GM12872 (cell line): Measurements from ENCODE around the gene MYO5B.

Experiments
- TF ChIP-seq, protein P1 (sequence below): IDR thresholded peaks from 3 replicates; pipeline ENCODE4 v1.5.1; 2011; ENCODE audit warnings: low read depth, mild to moderate bottlenecking, low read length, moderate library complexity; ENCODE audit not compliant: insufficient read depth

The MYO5B gene

GRCh38 chr18:50194631-50195532 is at the start of gene MYO5B:
Gene MYO5B (minus strand): TSS chr18:50195147. CDS start chr18:50194793, 354 bp downstream.
- TF ChIP-seq, protein P1, sequence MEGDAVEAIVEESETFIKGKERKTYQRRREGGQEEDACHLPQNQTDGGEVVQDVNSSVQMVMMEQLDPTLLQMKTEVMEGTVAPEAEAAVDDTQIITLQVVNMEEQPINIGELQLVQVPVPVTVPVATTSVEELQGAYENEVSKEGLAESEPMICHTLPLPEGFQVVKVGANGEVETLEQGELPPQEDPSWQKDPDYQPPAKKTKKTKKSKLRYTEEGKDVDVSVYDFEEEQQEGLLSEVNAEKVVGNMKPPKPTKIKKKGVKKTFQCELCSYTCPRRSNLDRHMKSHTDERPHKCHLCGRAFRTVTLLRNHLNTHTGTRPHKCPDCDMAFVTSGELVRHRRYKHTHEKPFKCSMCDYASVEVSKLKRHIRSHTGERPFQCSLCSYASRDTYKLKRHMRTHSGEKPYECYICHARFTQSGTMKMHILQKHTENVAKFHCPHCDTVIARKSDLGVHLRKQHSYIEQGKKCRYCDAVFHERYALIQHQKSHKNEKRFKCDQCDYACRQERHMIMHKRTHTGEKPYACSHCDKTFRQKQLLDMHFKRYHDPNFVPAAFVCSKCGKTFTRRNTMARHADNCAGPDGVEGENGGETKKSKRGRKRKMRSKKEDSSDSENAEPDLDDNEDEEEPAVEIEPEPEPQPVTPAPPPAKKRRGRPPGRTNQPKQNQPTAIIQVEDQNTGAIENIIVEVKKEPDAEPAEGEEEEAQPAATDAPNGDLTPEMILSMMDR = peak; percentile 45; the same call in 1 of the 3 replicates

- TF ChIP-seq, protein P1 = no peak
Measured at GRCh38 chr18:50240080-50240563, 45.2 kb upstream of the MYO5B start.

GRCh38 chr18:50232419-50232818 is 37.5 kb upstream of the MYO5B start:
- TF ChIP-seq, protein P1 = no peak

GRCh38 chr18:50231621-50232020 is 36.7 kb upstream of the MYO5B start:
- TF ChIP-seq, protein P1 = no peak

- TF ChIP-seq, protein P1 = peak; percentile 65
Measured at GRCh38 chr18:50218432-50219197, 23.7 kb upstream of the MYO5B start.

- TF ChIP-seq, protein P1 = no peak
Measured at GRCh38 chr18:50209311-50209710, 14.4 kb upstream of the MYO5B start.

DNA sequence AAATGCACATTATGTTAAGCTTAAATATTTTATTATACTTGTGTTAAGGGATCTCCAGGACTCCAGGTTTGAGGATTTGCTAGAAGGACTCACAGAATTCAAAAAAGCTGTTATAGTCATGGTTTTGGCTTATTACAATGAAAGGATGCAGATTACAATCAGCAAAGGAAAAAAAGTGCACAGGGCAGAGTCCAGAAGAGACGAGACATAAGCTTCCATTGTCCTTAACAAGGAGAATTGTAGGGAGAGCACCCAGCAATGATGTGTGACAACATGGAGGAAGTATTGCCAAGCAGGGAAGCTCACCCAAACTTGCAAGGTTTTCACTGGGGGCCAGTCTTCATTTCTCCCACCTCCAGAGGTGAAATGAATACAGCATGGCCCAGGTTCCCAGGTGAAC is 12.8 kb upstream of the MYO5B start:
- TF ChIP-seq, protein P1 = no peak
